Measurements from ENCODE around the gene ADGRD1.

ADGRD1 gene

DNA sequence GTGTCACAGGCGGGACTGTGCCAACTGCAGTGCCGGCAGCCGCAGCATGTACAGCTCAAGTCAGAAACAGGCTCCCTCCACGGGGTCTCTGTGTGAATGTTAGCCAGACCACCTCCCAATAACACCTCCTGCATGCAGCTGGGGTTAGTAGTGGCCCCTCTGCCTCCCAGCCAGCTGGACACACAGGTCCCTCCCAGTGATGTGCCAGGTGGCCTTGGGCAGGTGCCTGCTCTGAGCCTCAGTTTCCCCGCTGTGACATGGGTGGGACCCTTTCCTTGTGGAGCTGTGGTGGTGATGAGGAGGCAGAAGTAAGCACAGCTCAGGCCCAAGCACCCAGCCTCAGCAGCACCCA, 139.9 kb downstream of the ADGRD1 start:
- Mint-ChIP-seq H3K27me3 (ENCODE audit: low read depth) (no peaks in the 10 kb centered on the region), H3K9me3 (no peaks in the 10 kb centered on the region), H3K36me3 (ENCODE audit: low read depth) (no peaks in the 10 kb centered on the region), H3K4me3 (no peak overlapping the region), H3K4me1 (ENCODE audit: low read depth) (peaks cover 11% of the 10 kb centered on the region), H3K27ac (no peak overlapping the region)

DNA sequence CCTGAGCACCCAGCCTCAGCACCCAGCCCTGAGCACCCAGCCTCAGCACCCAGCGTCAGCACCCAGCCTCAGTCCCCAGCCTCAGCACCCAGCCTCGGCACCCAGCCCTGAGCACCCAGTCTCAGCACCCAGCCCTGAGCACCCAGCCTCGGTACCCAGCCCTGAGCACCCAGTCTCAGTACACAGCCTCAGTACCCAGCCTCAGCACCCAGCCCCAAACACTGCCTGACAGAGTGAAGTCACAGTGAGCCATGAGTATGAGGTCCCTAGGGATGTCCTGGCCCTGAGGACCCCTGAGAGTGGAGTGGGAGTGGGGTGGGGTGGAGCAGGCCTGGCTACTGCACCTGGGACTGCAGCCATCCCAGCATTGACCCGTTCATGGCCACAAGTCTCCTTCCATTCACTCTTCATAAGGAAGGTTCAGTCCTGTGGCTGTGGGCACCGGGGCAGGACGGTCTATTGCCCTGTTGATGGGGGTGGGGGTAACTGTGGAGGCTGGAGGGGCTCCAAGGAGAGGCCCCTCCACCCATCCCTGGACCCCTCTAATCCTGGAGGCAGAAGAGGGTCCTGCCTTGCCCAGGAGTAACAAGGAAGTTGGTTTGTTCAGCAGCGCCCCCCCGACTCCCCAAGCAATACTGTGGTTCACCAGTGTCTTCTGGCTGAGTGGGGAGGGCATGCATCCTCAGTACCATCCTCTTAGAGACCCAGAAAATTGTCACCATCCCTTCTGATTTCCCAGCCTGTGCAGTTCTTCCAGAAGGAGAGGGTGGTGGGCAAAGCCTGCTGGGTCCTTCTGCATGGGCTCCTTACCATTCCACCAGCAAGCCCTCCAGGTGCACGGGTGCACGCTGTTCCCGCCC, 140.5 kb downstream of the ADGRD1 start:
- Mint-ChIP-seq H3K4me1 (ENCODE audit: low read depth) (peaks cover 11% of the 10 kb centered on the region), H3K27ac (no peak overlapping the region), H3K4me3 (no peak overlapping the region)

DNA sequence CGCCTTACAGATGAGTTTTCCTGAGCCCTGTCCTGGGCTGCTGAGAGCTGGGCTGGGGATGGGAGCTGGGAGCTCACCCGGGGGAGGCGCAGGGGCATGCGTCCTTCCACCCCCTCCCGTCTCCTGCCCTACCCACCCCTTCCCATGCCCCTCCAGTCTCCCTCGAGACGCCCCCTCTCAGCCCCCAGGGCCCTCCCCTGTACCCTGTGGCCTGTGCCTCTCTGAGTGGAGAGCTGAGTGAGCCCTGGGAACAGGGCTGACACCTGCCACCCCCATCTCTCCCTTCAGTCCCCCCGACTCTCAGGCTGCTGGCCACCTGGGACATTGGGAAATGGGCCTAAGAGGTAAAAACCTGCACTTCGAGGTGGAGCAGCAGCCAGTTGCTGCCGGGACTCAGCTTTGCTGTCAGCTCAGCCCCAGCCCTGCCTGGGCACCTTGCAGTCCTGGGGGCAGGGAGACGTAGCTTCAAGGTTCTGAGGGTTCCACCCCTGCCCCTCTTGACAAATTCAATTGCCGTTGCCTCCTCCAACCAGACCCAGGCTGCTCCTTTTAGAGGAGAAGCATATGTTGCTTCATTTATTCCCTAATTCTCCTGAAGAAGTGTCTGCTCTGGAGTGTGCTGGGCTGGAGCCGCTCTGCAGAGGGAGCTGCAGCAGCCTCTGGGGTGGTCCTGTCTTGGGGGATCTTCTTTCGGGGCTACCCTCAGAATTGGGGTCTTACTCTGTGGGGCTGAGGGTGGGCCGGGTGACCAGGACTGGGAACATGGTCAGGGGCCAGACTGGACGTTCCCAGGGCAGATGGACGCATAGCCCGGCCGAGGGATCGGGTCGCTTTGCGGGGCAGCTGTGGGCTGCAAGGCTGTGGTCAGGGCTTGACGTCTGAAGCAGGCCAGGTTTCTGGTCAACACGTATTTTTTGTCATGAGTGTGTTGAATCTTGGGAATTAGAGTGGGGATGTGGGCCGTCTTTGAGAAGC, 141.4 kb downstream of the ADGRD1 start:
- no peak overlapping the region for H3K4me3 Mint-ChIP-seq
- peaks cover 11% of the 10 kb centered on the region for H3K4me1 Mint-ChIP-seq (ENCODE audit: low read depth)
- H3K9me3 Mint-ChIP-seq, result no peaks in the 10 kb centered on the region
- no peaks in the 10 kb centered on the region for H3K27me3 Mint-ChIP-seq (ENCODE audit: low read depth)
- H3K36me3 Mint-ChIP-seq (ENCODE audit: low read depth), result no peaks in the 10 kb centered on the region
- H3K27ac Mint-ChIP-seq, result no peak overlapping the region

More for the DNA sequence above, 140.5 kb downstream of the ADGRD1 start:
- H3K36me3 Mint-ChIP-seq (ENCODE audit: low read depth), result no peaks in the 10 kb centered on the region
- H3K27me3 Mint-ChIP-seq (ENCODE audit: low read depth), result no peaks in the 10 kb centered on the region
- H3K9me3 Mint-ChIP-seq, result no peaks in the 10 kb centered on the region

DNA sequence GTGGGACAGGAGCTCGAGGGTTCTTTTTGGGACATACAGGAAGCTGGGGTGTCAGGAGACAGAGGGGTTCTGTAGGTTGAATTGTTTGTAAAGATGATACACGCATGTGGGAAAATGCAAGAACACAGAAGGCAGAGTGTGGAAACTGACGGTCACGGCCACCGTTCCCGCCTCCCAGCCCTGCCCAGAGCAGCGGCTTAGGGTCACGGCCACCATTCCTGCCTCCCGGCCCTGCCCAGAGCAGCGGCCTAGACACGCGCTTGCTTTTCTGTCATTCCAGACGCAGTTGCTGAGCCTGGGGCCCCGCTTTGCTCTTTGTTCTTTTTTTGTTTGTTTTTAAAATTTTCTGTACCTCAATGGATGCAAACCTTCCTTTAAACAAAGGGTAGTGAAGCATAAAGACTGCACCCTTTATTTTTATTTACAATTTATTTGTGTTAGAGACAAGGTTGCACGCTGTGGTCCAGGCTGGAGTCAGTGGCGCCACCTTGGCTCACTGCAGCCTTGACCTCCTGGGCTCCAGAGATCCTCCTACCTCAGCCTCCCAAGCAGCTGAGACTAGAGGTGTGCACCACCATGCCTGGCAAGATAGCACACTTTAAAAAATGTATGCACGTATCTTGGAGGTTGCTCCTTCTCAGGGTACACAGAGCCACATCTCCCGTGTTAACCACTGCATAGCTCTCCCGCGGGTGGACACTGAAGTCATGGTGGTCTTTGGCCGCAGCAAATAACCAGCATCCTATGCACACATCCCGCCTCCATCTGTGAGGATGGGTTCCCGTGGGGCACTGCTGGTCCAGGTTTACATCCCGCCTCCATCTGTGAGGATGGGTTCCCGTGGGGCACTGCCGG, 142.3 kb downstream of the ADGRD1 start:
- no peaks in the 10 kb centered on the region for H3K27me3 Mint-ChIP-seq (ENCODE audit: low read depth)
- no peak overlapping the region for H3K4me3 Mint-ChIP-seq
- H3K4me1 Mint-ChIP-seq (ENCODE audit: low read depth), result peaks cover 11% of the 10 kb centered on the region
- H3K27ac Mint-ChIP-seq, result no peak overlapping the region
- H3K9me3 Mint-ChIP-seq, result no peaks in the 10 kb centered on the region
- H3K36me3 Mint-ChIP-seq (ENCODE audit: low read depth), result no peaks in the 10 kb centered on the region

DNA sequence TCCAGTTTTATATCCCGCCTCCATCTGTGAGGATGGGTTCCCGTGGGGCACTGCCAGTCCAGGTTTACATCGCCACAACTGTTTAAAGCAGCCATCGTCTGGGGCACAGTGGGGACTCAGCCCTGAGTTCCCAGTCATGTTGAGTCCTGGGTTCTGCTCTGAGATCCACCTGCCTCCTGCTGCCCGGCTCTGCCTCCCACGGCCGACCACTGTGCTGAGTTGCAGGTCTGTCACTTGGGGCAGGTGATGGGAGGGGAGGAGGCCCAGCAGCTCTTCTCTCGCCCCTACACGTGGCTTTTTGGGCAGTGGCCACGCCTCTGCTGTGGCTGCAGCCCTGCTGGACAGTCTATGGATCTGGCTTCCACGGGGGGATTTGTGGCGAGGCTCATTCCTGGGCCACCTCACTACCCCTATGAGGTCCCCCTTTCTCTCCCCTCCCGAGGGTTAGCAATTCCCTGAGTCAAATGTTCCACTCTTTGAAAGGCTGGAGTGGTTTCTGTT, 143.0 kb downstream of the ADGRD1 start:
- Mint-ChIP-seq H3K27ac (no peak overlapping the region), H3K4me1 (ENCODE audit: low read depth) (peaks cover 8% of the 10 kb centered on the region), H3K36me3 (ENCODE audit: low read depth) (no peaks in the 10 kb centered on the region), H3K9me3 (no peaks in the 10 kb centered on the region), H3K4me3 (no peak overlapping the region), H3K27me3 (ENCODE audit: low read depth) (no peaks in the 10 kb centered on the region)

DNA sequence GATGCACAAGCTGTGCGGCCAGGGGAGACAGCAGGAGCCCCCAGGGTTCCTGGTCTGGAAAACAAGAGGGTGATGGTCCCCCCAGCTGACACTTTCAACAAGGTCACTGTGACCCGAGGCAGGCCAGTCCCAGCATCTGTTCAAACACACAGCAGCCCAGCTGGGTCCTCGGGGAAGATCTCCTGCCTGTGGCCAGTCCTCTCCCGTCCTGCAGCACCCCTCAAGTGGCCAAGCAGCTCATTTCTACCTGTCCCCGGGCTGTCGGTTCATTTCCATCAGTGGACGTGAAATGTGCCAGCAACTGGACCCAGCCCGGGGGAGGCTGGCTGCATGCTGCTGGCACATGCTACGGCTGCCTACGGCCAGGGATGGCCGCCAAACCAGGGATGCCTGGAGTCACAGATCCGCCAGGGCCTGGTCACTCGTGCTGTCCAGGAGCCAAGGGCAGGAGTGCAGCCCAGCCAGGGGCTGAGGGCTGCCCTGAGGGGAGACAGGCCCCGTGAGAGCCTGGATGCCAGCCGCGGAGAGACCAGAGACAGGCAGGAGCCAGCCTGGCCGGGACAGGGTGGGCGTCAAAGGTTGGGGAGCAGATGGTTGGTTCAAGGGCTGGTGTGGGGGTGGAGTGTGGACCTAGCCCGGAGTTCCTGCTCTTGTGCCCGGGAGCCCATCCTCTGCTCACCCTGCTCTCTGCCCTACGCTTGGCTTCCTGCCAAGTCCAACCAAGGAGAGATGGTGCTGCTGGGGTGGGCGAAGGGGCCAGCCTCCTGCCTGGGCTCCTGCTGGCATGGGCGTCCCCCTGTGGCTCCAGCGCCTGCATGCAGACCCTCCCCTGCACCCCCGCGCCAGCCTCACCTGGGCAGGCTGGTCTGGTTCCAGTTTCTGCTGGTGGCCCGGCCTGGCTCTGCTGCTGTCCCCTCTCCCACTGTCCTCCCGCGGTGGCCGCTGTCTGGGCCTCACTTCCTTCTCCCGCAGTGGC, 143.8 kb downstream of the ADGRD1 start:
- Mint-ChIP-seq H3K4me3 (no peak overlapping the region), H3K27me3 (ENCODE audit: low read depth) (no peaks in the 10 kb centered on the region), H3K36me3 (ENCODE audit: low read depth) (no peaks in the 10 kb centered on the region), H3K9me3 (no peaks in the 10 kb centered on the region), H3K4me1 (ENCODE audit: low read depth) (peaks cover 7% of the 10 kb centered on the region), H3K27ac (no peak overlapping the region)

DNA sequence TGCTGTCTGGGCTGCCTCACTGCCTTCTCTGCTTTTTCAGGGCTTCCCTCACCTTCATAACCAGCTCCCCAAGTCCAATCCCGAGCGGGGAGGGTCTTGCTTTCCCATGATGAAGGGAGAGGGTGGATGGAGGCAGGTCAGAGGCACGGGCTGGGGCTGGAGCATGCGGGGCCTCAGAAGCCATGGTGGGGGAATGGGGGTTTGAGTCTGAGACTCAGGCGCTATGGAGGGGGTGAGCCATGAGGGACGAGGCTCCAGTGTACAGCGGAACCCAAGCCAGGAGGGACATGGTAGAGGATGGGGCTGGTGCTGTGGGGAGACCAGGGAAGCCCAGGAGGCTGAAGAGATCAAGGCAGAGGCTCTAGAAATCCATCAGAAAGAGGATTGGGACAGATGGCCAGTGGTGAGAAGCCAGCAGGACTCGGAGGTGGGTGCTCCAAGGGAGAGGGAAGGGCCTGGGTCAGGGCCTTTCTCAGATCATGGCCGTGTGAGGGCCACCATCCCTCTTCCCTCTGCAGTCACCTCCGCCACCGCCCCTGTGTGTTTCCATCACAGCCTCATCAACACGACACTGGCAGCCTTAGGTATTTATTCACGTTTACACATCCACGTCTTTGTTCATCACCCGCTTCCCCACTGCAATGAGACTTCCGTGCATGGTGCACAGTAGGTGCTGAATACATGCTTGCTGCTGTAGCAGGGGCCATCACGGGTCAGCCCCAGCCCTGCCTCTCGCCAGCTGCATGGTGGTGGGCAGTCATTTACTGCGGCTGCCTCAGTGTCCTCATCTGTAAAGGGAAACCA, 144.7 kb downstream of the ADGRD1 start:
- no peaks in the 10 kb centered on the region for H3K36me3 Mint-ChIP-seq (ENCODE audit: low read depth)
- no peaks in the 10 kb centered on the region for H3K9me3 Mint-ChIP-seq
- H3K27ac Mint-ChIP-seq, result no peak overlapping the region
- H3K4me3 Mint-ChIP-seq, result no peak overlapping the region
- H3K27me3 Mint-ChIP-seq (ENCODE audit: low read depth), result no peaks in the 10 kb centered on the region
- peaks cover 3% of the 10 kb centered on the region for H3K4me1 Mint-ChIP-seq (ENCODE audit: low read depth)

DNA sequence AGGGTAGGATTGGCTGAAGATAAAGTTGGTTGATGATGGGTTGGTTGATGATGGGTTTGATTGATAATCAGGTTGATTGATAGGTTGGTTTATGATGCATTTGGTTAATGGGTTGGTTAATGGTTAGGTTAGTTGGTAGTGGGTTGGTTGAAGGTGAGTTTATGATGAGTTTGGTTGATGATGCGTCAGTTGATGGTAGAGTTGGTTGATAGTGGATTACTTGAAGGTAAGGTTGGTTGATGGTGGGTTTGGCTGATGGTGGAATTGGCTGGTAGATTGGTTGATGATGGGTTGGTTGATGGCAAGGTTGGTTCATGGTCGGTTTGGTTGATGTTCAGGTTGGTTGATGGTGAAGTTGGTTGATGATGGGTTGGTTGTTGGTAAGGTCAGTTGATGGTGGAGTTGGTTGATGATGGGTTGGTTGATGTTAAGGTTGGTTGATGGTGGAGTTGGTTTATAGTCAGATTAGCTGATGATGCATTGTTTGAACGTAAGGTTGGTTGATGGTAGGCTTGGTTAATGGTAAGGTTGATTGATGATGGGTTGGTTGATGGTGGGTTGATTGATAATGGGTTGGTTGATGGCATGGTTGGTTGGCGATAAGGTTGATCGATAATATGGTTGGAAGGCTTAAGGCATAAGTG, 146.4 kb downstream of the ADGRD1 start:
- Mint-ChIP-seq H3K27ac (no peak overlapping the region), H3K9me3 (no peaks in the 10 kb centered on the region), H3K4me3 (no peak overlapping the region), H3K27me3 (ENCODE audit: low read depth) (no peaks in the 10 kb centered on the region), H3K36me3 (ENCODE audit: low read depth) (no peaks in the 10 kb centered on the region), H3K4me1 (ENCODE audit: low read depth) (peaks cover 7% of the 10 kb centered on the region)

DNA sequence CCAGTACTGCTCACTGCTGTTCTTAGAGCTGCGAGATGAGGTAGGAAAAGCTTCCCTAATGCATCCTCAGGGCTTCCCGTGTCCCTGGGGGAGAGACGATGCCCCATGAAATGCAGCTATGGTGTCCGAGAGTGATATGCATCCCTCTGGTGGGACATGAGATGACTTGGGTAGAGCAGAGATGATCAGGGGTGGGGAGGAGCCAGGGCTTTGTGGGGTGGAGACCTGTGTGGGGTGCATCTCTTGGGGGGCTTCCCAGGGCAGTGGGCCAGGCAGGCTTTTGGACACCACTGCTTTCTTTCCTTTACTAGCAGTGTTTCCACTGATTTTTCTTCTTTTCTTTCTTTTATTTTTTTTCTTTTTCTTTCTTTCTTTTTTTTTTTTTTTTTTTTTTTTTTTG, 147.3 kb downstream of the ADGRD1 start:
- H3K36me3 Mint-ChIP-seq (ENCODE audit: low read depth), result no peaks in the 10 kb centered on the region
- H3K9me3 Mint-ChIP-seq, result no peaks in the 10 kb centered on the region
- H3K27ac Mint-ChIP-seq, result no peak overlapping the region
- peaks cover 3% of the 10 kb centered on the region for H3K27me3 Mint-ChIP-seq (ENCODE audit: low read depth)
- no peak overlapping the region for H3K4me3 Mint-ChIP-seq
- peaks cover 10% of the 10 kb centered on the region for H3K4me1 Mint-ChIP-seq (ENCODE audit: low read depth)

DNA sequence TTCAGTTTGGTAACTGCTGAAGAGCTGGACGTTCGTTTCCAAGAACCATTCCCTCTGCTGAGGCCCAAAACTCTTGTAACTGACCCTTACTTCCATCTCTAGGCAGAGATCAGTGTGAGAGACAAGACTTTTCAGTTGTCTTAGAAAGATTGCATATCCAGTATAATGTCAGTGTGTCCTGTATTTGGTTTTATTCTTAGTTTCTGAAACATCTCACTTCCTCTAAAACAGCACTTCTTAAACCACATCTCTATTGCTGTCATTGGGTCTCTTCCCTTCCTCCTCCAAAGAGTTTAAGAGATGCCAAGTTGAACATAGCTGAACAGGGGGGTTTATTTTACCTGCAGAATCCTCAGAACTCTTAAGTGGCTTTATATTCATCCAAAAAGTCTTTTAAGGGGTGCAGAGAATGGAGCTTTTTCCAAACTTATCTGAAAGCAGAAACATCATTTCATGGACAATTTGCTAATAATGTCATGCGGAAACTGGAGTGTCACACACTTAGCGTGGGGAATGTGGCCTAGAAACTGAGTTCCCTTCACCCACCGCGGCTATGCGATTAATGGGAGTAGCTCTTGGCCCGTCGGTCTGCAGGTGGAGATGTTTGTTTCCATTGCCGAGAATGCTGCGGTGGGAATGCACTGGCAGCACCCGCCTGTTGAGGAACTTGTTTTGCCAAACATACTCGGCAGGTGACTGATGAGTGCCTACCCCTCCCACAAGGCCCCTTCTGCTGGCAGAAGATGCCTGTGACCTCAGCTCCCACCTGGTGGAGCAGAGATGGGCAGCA, 148.2 kb downstream of the ADGRD1 start:
- no peak overlapping the region for H3K4me3 Mint-ChIP-seq
- peaks cover 9% of the 10 kb centered on the region for H3K27me3 Mint-ChIP-seq (ENCODE audit: low read depth)
- no peaks in the 10 kb centered on the region for H3K9me3 Mint-ChIP-seq
- H3K27ac Mint-ChIP-seq, result no peak overlapping the region
- peaks cover 10% of the 10 kb centered on the region for H3K4me1 Mint-ChIP-seq (ENCODE audit: low read depth)
- no peaks in the 10 kb centered on the region for H3K36me3 Mint-ChIP-seq (ENCODE audit: low read depth)

DNA sequence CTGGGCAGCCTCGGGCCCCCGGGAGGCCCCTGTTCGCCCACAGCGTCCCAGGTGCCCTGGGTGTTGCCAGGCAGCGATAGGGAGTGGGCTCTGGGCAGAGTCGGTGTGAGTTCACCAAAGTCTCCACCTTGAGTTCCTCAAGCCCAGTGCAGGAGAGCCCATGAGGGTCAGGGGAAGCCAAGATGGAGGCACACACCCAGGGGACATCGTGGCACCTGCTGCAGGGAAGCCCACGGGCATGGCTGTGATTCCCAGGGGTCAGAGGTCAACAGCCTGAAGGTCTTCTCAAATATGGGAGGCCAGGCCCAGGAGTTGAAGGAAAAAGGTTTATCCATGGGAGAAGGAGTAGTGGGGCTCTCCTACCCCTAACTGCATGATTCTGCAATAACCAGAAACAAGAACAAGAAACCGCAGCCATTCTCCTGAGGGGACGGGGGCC, 148.8 kb downstream of the ADGRD1 start:
- Mint-ChIP-seq H3K27ac (no peak overlapping the region), H3K4me3 (no peak overlapping the region), H3K4me1 (ENCODE audit: low read depth) (peaks cover 10% of the 10 kb centered on the region), H3K27me3 (ENCODE audit: low read depth) (peaks cover 9% of the 10 kb centered on the region), H3K36me3 (ENCODE audit: low read depth) (no peaks in the 10 kb centered on the region), H3K9me3 (no peaks in the 10 kb centered on the region)
